Measurements from ENCODE around the gene SUPT4H1.

SUPT4H1 gene

GRCh38 chr17:58331815-58332777 is 19.9 kb downstream of the SUPT4H1 start:
- no peak for TF ChIP-seq CTCF (conservative IDR thresholded peaks at IDR 0.05; ENCODE audit: low read depth, low read length)
- no peak for DNase-seq (ENCODE audit: low read depth)
- no peak overlapping the region for H3K4me3 ChIP-seq (ENCODE audit: low read depth, low read length)

GRCh38 chr17:58330997-58331814 is 20.8 kb downstream of the SUPT4H1 start:
- H3K4me3 ChIP-seq (ENCODE audit: low read depth, low read length): no peak overlapping the region
- no peak for DNase-seq (ENCODE audit: low read depth)
- TF ChIP-seq CTCF (conservative IDR thresholded peaks at IDR 0.05; ENCODE audit: low read depth, low read length): no peak

GRCh38 chr17:58330538-58330996 is 21.4 kb downstream of the SUPT4H1 start:
- H3K4me3 ChIP-seq (ENCODE audit: low read depth, low read length): no peak overlapping the region
- no peak for TF ChIP-seq CTCF (conservative IDR thresholded peaks at IDR 0.05; ENCODE audit: low read depth, low read length)
- no peak for DNase-seq (ENCODE audit: low read depth)

GRCh38 chr17:58329810-58330537 is 22.0 kb downstream of the SUPT4H1 start:
- no peak for DNase-seq (ENCODE audit: low read depth)
- no peak for TF ChIP-seq CTCF (conservative IDR thresholded peaks at IDR 0.05; ENCODE audit: low read depth, low read length)
- H3K4me3 ChIP-seq (ENCODE audit: low read depth, low read length): no peak overlapping the region

- no peak for DNase-seq (ENCODE audit: low read depth)
- peak; percentile 39 for TF ChIP-seq CTCF (conservative IDR thresholded peaks at IDR 0.05; ENCODE audit: low read depth, low read length)
- no peak overlapping the region for H3K4me3 ChIP-seq (ENCODE audit: low read depth, low read length)
These were observed 22.8 kb downstream of the SUPT4H1 start for GRCh38 chr17:58329035-58329809.
